Measurements from ENCODE around the gene SFXN2. TPM values are rescaled to one million over a fixed set of nuclear protein-coding genes. Genes with fewer than 3 reads are reported as not detected.

The SFXN2 gene
- total RNA-seq, 5 donors from 2014 or later (not counting 1 experiment from before 2014, with no cell fraction given), result 9.2 to 32.6 (median 22.6) TPM

DNA sequence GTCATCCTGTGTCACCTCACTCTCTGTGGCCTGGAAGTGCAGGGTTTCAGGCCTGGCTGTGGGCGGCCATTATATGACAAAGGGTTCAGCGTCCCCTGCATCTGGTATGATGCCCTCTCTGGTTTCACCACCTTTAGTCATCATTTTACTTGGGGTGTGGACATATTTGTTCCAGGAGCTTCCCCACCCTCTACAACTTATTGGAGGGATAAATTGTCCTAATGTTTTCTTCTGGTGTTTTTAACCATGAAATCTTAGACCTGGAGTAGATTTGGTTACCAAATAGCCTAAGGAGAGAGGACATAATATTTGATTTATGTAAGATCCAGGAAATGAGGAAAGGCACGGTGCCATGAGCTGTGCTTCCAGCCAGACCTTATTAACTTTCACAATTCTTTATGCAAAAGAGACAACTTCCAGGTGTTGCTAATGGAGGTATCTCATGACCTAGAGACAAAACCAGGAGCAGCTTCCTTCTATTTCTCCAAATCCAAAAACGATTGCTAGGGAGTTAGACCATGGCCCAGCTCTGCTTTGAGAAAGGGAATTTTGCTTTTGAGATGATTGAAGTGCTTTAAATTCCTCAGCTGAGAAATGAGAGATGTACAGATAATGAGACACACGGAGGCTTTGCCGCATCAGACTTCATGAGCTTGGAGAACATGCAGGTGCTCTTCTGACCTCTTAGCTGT lies 50.2 kb downstream of the SFXN2 start:
- peaks cover 0 to 8% of the 10 kb centered on the region in 2 experiments for H3K4me1 ChIP-seq (ENCODE audit: control insufficient read depth in 1 of 2, extremely low read depth in 1 of 2, insufficient read depth in 2 of 2, low read length in 2 of 2)
- peaks cover 37 to 48% (median 42%) of the 10 kb centered on the region in 3 donors for H3K4me1 Mint-ChIP-seq
- no peak overlapping the region for H3K4me3 Mint-ChIP-seq
- 86% methylated on average over 2 of the region's 6 CpGs for WGBS (ENCODE audit: insufficient coverage)
- ChIA-PET POLR2A (interaction anchor here in 1 of 2 donors (1.2 kb wide), 1 partner anchor 28 kb away, joined by 4 read pairs; no protein-coding TSS in a partner anchor), CTCF (interaction anchor here in 1 of 2 donors (1.0 kb wide), 1 partner anchor 11 kb away, joined by 3 read pairs; no protein-coding TSS in a partner anchor)
- H3K27me3 Mint-ChIP-seq, result no peaks in the 10 kb centered on the region
- H3K4me3 ChIP-seq (ENCODE audit: control insufficient read depth in 1 of 2, extremely low read depth in 1 of 2, low read length in 1 of 2), result no peak overlapping the region
- H3K36me3 Mint-ChIP-seq, result peaks cover 47% of the 10 kb centered on the region
- DNase-seq, result no peak
- no peak overlapping the region for H3K27ac ChIP-seq (ENCODE audit: low read length)
- H3K36me3 ChIP-seq (ENCODE audit: control insufficient read depth in 2 of 2, extremely low read depth in 1 of 2, insufficient read depth in 1 of 2, low read length in 1 of 2), result peaks cover 0 to 6% of the 10 kb centered on the region in 2 donors
- no peaks in the 10 kb centered on the region for H3K9me3 Mint-ChIP-seq
- no peak overlapping the region for H3K27ac Mint-ChIP-seq
- no peaks in the 10 kb centered on the region for H3K27me3 ChIP-seq (replicated peaks in 1 of 2; ENCODE audit: control insufficient read depth in 2 of 2, extremely low read depth in 1 of 2, insufficient read depth in 2 of 2, low read length in 1 of 2)
- ATAC-seq (replicated peaks in 1 of 4), result no peak
- H3K9me3 ChIP-seq, result no peaks in the 10 kb centered on the region

DNA sequence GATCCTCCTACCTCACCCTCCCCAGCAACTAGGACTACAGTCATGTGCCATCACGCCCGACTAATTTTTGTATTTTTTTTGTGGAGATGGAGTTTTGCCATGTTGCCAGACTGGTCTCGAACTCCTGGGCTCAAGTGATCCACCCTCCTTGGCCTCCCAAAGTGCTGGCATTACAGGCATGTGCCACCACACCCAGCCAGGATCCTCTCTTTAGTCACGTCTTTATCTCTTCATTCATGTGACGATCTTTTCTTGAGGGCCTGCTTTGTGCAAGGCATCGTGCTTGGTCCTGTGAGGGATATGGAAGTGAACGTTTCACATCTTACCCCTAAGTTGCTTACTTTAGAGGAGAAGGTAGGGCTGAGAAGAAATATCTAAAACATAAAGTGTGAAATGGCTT lies 50.9 kb downstream of the SFXN2 start:
- Mint-ChIP-seq H3K27ac (no peak overlapping the region), H3K4me3 (no peak overlapping the region), H3K9me3 (no peaks in the 10 kb centered on the region), H3K36me3 (peaks cover 41% of the 10 kb centered on the region), H3K4me1 (peaks cover 37 to 53% (median 43%) of the 10 kb centered on the region in 3 donors), H3K27me3 (no peaks in the 10 kb centered on the region)
- Histone ChIP-seq H3K27me3 (replicated peaks in 1 of 2; ENCODE audit: control insufficient read depth in 2 of 2, extremely low read depth in 1 of 2, insufficient read depth in 2 of 2, low read length in 1 of 2) (no peaks in the 10 kb centered on the region), H3K9me3 (no peaks in the 10 kb centered on the region), H3K4me3 (ENCODE audit: control insufficient read depth in 1 of 2, extremely low read depth in 1 of 2, low read length in 1 of 2) (no peak overlapping the region), H3K4me1 (ENCODE audit: control insufficient read depth in 1 of 2, extremely low read depth in 1 of 2, insufficient read depth in 2 of 2, low read length in 2 of 2) (peaks cover 0 to 8% of the 10 kb centered on the region in 2 experiments), H3K27ac (ENCODE audit: low read length) (no peak overlapping the region), H3K36me3 (ENCODE audit: control insufficient read depth in 2 of 2, extremely low read depth in 1 of 2, insufficient read depth in 1 of 2, low read length in 1 of 2) (peaks cover 0 to 6% of the 10 kb centered on the region in 2 donors)
- ATAC-seq (replicated peaks in 1 of 4) (no peak), DNase-seq (no peak)
- ChIA-PET POLR2A (interaction anchor here in 1 of 2 donors (1.2 kb wide), 1 partner anchor 29 kb away, joined by 4 read pairs; no protein-coding TSS in a partner anchor), CTCF (no interaction called here)
- WGBS (ENCODE audit: insufficient coverage), result no CpG with 5 or more reads among the region's 7 CpGs

GRCh38 chr10:102767428-102768160 lies 53.2 kb downstream of the SFXN2 start:
- no peaks in the 10 kb centered on the region for H3K9me3 ChIP-seq
- H3K36me3 Mint-ChIP-seq, result peaks cover 35% of the 10 kb centered on the region
- no peaks in the 10 kb centered on the region for H3K27me3 ChIP-seq (replicated peaks in 1 of 2; ENCODE audit: control insufficient read depth in 2 of 2, extremely low read depth in 1 of 2, insufficient read depth in 2 of 2, low read length in 1 of 2)
- 96% methylated on average over 3 of the region's 9 CpGs for WGBS (ENCODE audit: insufficient coverage)
- H3K27me3 Mint-ChIP-seq, result no peaks in the 10 kb centered on the region
- POLR2A ChIA-PET, result no interaction called here
- no peak for ATAC-seq (replicated peaks in 1 of 4)
- no peak overlapping the region for H3K4me3 Mint-ChIP-seq
- no peaks in the 10 kb centered on the region for H3K9me3 Mint-ChIP-seq
- H3K4me3 ChIP-seq (ENCODE audit: control insufficient read depth in 1 of 2, extremely low read depth in 1 of 2, low read length in 1 of 2), result no peak overlapping the region
- CTCF ChIA-PET, result interaction anchor here in 1 of 2 donors (0.7 kb wide), 1 partner anchor 1110 kb away, joined by 3 read pairs; no protein-coding TSS in a partner anchor
- no peak for DNase-seq
- H3K27ac ChIP-seq (ENCODE audit: low read length), result no peak overlapping the region
- no peak overlapping the region for H3K27ac Mint-ChIP-seq
- peaks cover 0 to 6% of the 10 kb centered on the region in 2 donors for H3K36me3 ChIP-seq (ENCODE audit: control insufficient read depth in 2 of 2, extremely low read depth in 1 of 2, insufficient read depth in 1 of 2, low read length in 1 of 2)
- peaks cover 42 to 56% (median 45%) of the 10 kb centered on the region in 3 donors for H3K4me1 Mint-ChIP-seq
- peaks cover 0 to 8% of the 10 kb centered on the region in 2 experiments for H3K4me1 ChIP-seq (ENCODE audit: control insufficient read depth in 1 of 2, extremely low read depth in 1 of 2, insufficient read depth in 2 of 2, low read length in 2 of 2)

DNA sequence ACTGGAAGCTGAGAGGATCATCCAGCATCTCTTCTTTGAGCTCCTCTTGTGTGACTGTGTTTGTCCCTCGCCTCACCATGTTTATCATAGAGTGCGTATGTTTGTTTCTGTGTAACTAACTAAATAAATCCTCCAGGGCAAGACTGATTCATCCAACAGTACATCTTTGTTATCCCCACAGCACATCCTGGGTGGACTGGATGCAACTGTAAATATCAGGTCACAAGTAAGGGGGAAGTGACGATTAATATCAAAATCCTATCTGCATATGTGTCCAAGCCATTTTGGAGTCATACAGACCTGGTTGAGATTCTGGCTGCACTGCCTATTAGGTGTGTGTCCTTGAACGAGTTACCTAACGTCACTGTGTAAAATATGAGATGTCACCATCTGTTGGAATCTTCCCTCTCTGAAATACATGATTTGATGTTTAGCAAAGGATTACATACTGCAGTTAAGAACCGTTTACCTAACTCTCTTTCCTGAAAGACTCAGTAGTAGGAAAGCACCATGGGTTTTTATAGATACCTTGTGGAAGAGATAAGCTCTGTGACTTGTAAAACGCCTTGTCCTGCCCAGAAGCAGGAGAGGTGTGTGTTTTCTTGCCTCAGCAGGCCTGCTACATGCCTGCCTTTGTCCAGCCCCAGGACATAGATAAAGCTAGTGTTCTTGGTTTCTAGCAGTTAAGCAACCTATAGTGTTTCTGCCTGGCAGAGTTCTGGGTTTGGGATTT lies 55.1 kb downstream of the SFXN2 start:
- CTCF ChIA-PET, result no interaction called here
- 75% methylated on average over 2 of the region's 7 CpGs for WGBS (ENCODE audit: insufficient coverage)

DNA sequence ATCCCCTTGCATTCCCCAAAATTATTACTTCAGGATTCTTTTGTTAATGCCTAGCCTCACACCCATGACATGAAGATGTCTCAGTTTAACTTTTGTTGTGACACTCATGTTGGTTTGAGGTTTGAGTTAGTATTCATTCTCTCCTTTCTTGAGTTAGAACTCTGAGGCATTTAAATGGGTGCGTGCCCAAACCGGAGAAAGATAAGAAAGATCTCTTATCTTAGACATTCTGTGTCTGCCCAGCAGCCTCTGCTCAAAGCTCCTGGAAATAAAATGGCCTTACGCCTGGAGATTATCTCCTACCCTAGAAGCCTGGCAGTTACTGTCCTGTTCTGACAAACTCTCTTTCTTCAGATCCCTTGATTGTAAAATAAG lies 55.7 kb downstream of the SFXN2 start:
- H3K27me3 Mint-ChIP-seq, result no peaks in the 10 kb centered on the region
- H3K27ac ChIP-seq (ENCODE audit: low read length), result no peak overlapping the region
- H3K36me3 Mint-ChIP-seq, result peaks cover 18% of the 10 kb centered on the region

More for the DNA sequence above, 55.1 kb downstream of the SFXN2 start:
- no peaks in the 10 kb centered on the region for H3K27me3 Mint-ChIP-seq
- no peak overlapping the region for H3K27ac Mint-ChIP-seq
- Histone ChIP-seq H3K4me1 (ENCODE audit: control insufficient read depth in 1 of 2, extremely low read depth in 1 of 2, insufficient read depth in 2 of 2, low read length in 2 of 2) (peaks cover 0 to 15% of the 10 kb centered on the region in 2 experiments), H3K4me3 (ENCODE audit: control insufficient read depth in 1 of 2, extremely low read depth in 1 of 2, low read length in 1 of 2) (no peak overlapping the region), H3K36me3 (ENCODE audit: control insufficient read depth in 2 of 2, extremely low read depth in 1 of 2, insufficient read depth in 1 of 2, low read length in 1 of 2) (peaks cover 0 to 6% of the 10 kb centered on the region in 2 donors), H3K27me3 (replicated peaks in 1 of 2; ENCODE audit: control insufficient read depth in 2 of 2, extremely low read depth in 1 of 2, insufficient read depth in 2 of 2, low read length in 1 of 2) (no peaks in the 10 kb centered on the region), H3K9me3 (no peaks in the 10 kb centered on the region), H3K27ac (ENCODE audit: low read length) (no peak overlapping the region)
- DNase-seq (no peak), ATAC-seq (replicated peaks in 1 of 4) (no peak)
- H3K4me1 Mint-ChIP-seq, result peaks cover 54 to 65% (median 61%) of the 10 kb centered on the region in 3 donors
- H3K9me3 Mint-ChIP-seq, result no peaks in the 10 kb centered on the region
- H3K36me3 Mint-ChIP-seq, result peaks cover 24% of the 10 kb centered on the region
- POLR2A ChIA-PET, result interaction anchor here in 1 of 2 donors (0.6 kb wide), 2 partner anchors 12 to 15 kb away, joined by 3 read pairs; no protein-coding TSS in a partner anchor
- no peak overlapping the region for H3K4me3 Mint-ChIP-seq

GRCh38 chr10:102770792-102771191 lies 56.4 kb downstream of the SFXN2 start:
- Mint-ChIP-seq H3K27ac (no peak overlapping the region), H3K4me1 (peaks cover 58 to 64% (median 63%) of the 10 kb centered on the region in 3 donors), H3K9me3 (no peaks in the 10 kb centered on the region), H3K27me3 (no peaks in the 10 kb centered on the region), H3K4me3 (no peak overlapping the region), H3K36me3 (peaks cover 14% of the 10 kb centered on the region)
- WGBS (ENCODE audit: insufficient coverage), result 100% methylated on average over 1 of the region's 1 CpG
- peaks cover 0 to 3% of the 10 kb centered on the region in 2 donors for H3K36me3 ChIP-seq (ENCODE audit: control insufficient read depth in 2 of 2, extremely low read depth in 1 of 2, insufficient read depth in 1 of 2, low read length in 1 of 2)
- no peaks in the 10 kb centered on the region for H3K27me3 ChIP-seq (replicated peaks in 1 of 2; ENCODE audit: control insufficient read depth in 2 of 2, extremely low read depth in 1 of 2, insufficient read depth in 2 of 2, low read length in 1 of 2)
- no peak for ATAC-seq (replicated peaks in 1 of 4)
- DNase-seq, result no peak
- ChIA-PET CTCF (interaction anchor here in 1 of 2 donors (0.6 kb wide), 1 partner anchor 51 kb away, joined by 3 read pairs; no protein-coding TSS in a partner anchor), POLR2A (no interaction called here)
- no peak overlapping the region for H3K4me3 ChIP-seq (ENCODE audit: control insufficient read depth in 1 of 2, extremely low read depth in 1 of 2, low read length in 1 of 2)
- peaks cover 2 to 26% of the 10 kb centered on the region in 2 experiments for H3K4me1 ChIP-seq (ENCODE audit: control insufficient read depth in 1 of 2, extremely low read depth in 1 of 2, insufficient read depth in 2 of 2, low read length in 2 of 2)
- no peaks in the 10 kb centered on the region for H3K9me3 ChIP-seq
- H3K27ac ChIP-seq (ENCODE audit: low read length), result no peak overlapping the region

More for the DNA sequence above, 55.7 kb downstream of the SFXN2 start:
- H3K9me3 Mint-ChIP-seq, result no peaks in the 10 kb centered on the region
- Histone ChIP-seq H3K9me3 (no peaks in the 10 kb centered on the region), H3K27me3 (replicated peaks in 1 of 2; ENCODE audit: control insufficient read depth in 2 of 2, extremely low read depth in 1 of 2, insufficient read depth in 2 of 2, low read length in 1 of 2) (no peaks in the 10 kb centered on the region), H3K4me3 (ENCODE audit: control insufficient read depth in 1 of 2, extremely low read depth in 1 of 2, low read length in 1 of 2) (no peak overlapping the region), H3K4me1 (ENCODE audit: control insufficient read depth in 1 of 2, extremely low read depth in 1 of 2, insufficient read depth in 2 of 2, low read length in 2 of 2) (peaks cover 0 to 19% of the 10 kb centered on the region in 2 experiments), H3K36me3 (ENCODE audit: control insufficient read depth in 2 of 2, extremely low read depth in 1 of 2, insufficient read depth in 1 of 2, low read length in 1 of 2) (peaks cover 0 to 7% of the 10 kb centered on the region in 2 donors)
- POLR2A ChIA-PET, result no interaction called here
- no peak overlapping the region for H3K27ac Mint-ChIP-seq
- no peak overlapping the region for H3K4me3 Mint-ChIP-seq
- CTCF ChIA-PET, result no interaction called here
- DNase-seq, result no peak
- H3K4me1 Mint-ChIP-seq, result peaks cover 57 to 63% (median 63%) of the 10 kb centered on the region in 3 donors
- WGBS (ENCODE audit: insufficient coverage), result 67% methylated on average over 2 of the region's 3 CpGs
- ATAC-seq (replicated peaks in 1 of 4), result no peak

Data from T-cell (primary cell).